Measurements from ENCODE around the gene SYCP2L.

DNA sequence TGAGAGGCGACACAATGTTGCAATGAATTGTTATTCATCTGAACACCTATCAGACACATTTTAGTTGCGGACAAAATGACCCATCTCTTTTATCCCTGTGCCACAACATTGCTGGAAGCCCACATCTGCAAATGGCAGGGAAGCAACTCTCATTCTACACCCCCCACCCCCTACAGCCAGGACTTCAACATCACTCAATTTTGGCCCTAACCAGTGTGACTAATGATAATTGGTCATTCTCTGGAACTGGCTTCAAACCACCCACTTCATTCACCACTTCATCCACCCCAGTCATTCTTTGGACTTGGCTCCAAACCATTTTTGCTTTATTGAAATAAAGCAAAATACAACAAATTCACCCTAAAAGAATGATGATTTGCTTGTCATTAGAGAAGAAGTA is 6.5 kb upstream of the SYCP2L start:
- TF ChIP-seq EZH2phosphoT487 (IDR thresholded peaks at IDR 0.05; ENCODE audit: insufficient read depth, low read depth) = no peak
- no peak for TF ChIP-seq EZH2 (IDR thresholded peaks at IDR 0.05; ENCODE audit: insufficient read depth, poor library complexity, severe bottlenecking)
